HG02798 (cell line): ENCODE measurements around the gene TCEA3.
"Not testable (repeated sequence)": the region's sequence is repeated elsewhere in the genome, so short reads cannot be mapped to it uniquely, and the experiment has no call there.

Source experiments
- ATAC-seq: cut with Tn5 transposase; IDR thresholded peaks from one replicate; pipeline ENCODE4 v1.9.1; 2021; ENCODE audit warnings: mild to moderate bottlenecking; ENCODE audit not compliant: unreplicated experiment, poor library complexity

Gene TCEA3

DNA sequence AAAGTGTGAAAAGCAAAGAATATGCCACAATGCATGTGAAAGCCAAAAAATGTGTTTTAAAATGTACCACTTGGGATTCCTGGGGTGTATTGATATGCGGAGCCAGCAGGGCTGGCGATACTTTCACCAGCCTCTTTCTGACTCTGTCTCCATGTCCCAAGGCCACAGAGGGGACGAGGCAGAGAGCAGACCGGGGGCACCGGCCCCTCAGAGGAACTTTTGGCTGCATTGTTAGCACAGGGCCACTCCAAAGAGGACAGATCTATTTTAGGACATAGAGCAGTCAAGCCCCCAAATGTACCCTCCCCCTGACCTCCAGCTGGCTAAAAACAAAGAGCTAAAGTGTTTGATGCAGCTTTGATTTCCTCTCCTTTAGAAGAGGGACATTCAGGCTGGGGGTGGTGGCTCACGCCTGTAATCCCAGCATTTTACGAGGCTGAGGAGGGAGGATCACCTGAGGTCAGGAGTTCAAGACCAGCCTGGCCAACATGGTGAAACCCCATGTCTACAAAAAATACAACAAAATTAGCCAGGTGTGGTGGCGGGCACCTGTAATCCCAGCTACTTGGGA is 29.3 kb downstream of the TCEA3 start:
- no peak for ATAC-seq

DNA sequence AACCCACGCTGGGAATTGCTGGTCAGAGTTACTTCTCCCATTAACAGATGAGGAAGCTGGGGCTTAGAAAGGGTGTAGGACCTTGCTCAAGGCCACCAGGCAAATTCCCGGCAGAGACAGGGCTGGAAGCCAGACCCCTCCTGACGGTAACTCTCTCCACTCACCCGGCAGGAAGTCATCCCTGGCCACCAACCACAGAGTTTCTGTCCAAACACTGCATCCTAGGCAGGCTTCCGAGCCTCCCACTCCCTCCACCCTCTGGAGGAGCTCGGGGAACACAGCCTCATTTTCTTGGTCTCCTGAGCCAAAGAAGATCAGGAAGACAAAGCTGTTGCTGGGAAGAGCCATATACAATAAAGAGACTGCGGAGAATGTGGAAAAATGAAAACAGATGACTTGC is 29.9 kb downstream of the TCEA3 start:
- no peak for ATAC-seq

GRCh38 chr1:23394181-23394580 is 30.4 kb downstream of the TCEA3 start:
- ATAC-seq: no peak

DNA sequence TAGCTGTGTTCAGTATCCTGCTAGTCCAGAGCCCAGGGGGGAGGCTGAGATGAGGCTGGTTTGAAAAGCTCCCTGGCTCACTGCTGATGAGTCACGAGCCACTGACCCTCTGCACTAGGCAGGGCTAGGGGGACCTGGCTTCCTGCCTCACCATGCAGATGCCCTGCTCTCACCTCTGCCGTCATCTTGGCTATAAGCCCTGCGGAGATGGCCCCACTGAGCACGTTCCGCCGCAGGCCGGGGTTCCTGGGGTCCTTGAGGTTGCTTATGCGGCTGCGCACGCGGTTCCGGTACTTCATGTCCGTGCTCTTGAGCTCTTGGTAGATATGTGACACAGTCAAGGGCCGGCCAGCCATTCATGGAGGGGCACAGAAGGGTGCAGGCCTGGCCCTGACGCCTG is 30.8 kb downstream of the TCEA3 start:
- no peak for ATAC-seq

- ATAC-seq: no peak
Observed at GRCh38 chr1:23392125-23392855, 32.3 kb downstream of the TCEA3 start.

DNA sequence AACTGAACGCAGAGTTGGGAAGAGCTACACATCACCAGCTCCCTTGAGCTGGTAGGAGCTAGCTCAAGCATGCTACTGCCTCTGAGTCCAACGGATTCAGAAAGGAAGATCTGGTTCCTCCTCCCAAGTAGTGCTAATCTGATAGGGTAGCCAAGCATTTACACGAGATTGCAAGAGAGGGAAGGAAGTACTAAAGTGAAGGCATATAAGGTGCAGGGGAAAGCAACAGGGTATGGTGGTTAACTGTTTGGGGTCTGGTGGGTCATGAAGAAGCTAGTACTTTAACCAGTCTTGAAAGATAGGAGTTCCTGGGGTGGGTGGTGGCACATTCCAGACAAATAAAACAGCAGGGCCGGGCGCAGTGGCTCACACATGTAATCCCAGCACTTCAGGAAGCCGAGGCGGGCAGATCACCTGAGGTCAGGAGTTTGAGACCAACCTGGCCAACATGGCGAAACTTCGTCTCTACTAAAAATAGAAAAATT is 34.7 kb downstream of the TCEA3 start:
- ATAC-seq: no peak

DNA sequence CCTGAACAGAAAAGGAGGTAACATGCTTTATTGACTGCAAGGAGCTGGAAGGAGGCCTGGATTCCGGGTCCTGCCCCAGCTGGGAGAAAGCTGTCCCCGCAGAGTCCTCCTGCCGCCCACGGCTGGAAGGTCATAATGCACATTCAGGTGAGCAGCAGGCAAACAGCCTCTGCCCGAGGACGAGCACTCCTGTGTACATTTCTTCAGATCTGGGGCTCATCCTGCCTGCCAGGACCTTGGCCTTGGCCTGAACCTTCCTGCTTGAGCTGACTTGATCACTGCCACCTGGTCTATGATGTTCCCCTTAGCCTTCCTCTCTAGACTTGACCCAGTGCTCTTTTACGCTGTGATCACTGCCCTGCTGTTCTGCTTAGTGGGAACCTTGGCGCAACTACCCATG is 37.1 kb downstream of the TCEA3 start:
- ATAC-seq: no peak

GRCh38 chr1:23385119-23385621 is 39.4 kb downstream of the TCEA3 start:
- ATAC-seq: no peak

- no peak for ATAC-seq
Observed at GRCh38 chr1:23384312-23385058, 40.1 kb downstream of the TCEA3 start.

- ATAC-seq: no peak
Observed at GRCh38 chr1:23383577-23384311, 40.8 kb downstream of the TCEA3 start.

DNA sequence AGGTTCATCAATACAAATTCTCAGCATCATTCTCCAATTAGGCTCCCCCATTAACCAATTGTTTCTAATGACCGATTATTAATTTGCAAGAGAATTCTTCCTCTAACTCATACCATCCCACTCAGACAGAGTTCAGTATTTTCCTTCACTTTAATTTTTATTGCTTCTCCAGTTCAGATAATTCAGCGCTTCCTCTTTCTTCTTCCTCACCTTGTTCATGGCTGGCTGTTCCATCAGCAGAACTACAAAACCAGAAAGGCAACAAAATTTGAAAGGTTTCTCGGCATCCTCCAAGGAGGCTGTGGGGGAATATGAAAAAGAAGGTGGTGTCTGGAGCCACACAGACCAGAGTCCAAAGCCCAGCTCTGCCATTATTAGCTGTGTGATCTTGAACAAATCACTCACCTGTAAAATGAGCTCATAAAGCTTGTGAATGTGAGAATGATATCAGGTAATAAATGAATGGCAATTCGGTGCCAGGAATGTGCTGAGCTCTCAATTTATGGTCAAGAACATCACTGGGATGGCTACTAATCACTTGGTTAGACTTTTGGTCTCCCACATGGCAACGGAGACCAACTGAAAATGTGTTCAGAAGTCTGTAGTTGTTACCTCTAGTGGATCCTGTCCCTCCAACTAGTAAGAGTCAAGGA is 43.2 kb downstream of the TCEA3 start:
- ATAC-seq: no peak

DNA sequence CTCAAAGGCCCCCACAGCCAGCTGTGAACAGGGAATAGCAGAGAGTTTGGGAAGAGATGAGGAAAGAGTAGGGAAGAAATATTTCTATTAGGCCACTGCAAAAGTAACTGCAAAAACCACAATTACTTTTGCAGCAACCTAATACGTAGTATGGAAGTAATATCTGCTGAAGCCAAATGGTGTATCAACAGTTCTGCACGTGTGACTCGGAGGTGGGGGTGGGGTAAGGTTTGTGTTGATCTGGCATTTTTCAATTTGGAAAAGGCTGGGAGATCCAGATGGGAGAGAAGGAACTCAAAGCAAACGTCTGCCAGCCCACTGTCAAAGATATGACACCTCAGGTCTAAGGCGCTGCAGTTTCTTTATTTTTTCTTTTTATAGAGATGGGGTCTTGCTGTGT is 43.8 kb downstream of the TCEA3 start:
- no peak for ATAC-seq

DNA sequence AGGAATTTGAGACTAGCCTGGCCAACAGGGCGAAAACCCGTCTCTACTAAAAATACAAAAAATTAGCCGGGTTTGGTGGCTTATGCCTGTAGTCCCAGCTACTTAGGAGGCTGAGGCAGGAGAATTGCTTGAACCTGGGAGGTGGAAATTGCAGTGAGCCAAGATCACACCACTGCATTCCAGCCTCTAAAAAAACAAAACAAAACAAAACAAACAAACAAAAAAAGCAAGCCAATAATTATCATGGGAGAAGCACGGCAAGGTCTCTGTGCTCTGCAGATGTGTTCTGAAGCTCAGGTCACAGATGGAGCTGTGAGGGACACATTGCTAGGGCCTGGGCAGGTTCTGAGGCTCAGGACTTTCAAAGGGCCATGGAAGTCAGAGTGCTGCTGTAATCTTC is 44.3 kb downstream of the TCEA3 start:
- not testable (repeated sequence) for ATAC-seq

DNA sequence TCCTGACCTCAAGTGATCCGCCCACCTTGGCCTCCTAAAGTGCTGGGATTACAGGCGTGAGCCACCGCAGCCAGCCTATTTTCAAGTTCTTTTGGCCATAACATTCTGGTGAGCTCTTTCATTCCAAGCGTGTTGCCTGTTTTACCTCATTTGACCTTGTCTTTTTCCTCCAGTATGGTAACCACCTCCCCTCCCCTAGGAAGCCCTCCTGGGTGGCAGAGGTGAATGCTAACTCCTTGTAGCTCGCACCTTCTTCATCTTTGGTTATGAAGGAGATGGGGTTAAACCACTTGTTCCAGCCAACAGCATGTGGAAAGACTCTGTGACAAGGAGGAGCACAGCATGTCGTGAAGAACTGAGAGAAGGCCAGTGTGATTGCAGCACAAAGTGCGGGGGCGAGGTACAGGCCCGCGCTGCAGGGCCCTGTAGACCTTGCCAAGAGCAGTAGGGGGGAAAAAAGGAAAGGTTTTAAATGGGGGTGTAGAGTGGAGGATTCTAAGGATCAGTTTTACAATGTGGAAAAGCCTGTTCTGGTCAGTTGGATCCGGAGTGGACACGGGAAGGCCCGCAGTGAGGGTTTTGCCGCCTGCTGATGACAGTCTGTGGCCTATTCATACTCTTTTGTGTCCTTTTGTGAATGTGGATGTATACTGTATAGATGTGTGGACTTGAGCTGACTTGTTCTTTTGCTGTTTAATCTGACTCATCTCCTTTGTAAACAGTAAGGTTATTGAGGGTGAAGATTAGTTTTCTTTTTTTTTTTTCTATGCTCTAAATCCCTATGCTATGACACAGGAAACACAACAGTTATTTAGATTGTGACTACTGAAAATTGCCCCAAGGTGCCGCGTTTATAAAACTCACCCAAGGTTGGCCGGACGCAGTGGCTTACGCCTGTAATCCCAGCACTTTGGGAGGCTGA is 47.4 kb downstream of the TCEA3 start:
- no peak for ATAC-seq

DNA sequence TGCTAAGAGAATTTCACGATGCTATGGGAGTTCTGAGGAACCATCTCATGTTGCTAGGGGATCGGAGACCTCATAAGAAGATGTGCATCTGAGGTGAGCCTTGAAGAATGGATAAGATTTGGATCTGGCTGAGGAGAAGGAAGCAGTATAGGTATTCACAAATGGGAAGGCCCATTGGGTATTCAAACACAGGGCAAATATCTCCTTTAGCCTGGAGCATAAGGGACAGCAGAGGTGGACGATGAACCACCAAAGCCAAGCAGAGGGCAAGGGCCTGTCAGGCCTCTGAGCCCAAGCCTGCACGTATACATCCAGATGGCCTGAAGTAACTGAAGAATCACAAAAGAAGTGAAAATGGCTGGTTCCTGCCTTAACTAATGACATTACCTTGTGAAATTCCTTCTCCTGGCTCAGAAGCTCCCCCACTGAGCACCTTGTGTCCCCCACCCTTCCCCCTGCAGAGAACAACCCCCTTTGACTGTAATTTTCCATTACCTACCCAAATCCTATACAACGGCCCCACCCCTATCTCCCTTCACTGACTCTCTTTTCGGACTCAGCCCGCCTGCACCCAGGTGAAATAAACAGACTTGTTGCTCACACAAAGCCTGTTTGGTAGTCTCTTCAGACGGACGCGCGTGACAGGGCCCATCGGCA is 50.3 kb downstream of the TCEA3 start:
- ATAC-seq: not testable (repeated sequence)

DNA sequence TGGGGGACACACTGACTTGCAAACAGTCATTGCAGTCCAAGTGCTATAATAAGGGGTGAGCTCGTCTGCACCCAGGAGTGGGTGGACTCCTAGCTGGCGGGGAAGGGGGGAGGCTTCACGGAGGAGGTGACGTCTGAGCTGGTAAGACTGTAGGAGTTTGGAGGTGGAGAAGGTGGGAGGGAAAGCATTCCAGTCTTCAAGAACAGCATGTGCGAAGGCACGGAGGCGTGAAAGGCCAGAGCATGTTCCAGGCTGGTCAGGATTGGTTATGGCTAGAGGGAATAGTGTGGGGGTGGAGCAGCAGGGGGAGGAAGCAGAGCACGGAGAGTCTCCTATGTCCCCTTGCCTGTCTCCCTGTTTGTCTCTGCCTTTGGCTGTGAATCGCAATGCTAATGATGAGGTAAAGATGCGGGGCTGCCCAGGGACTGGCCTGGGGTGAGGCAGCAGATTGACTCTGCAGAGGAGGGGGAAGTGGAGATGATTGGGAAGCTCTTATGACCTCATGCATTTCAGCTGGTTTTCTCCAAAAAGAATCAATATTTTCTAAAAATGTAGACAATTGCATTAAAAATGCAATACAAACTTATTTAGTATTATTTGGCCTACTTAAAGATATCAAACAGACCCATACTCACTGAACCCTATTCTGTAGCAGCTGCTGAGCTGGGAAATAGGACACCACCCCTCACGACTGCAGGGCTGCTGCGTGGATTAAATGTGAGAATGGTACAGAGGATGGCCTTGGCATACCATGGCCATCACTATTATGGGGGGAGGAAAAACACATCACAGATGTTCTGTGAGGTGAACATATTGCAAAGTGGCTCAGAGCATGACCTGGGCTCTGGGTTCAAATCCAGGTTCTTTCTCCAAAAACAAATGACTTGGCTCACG is 52.3 kb downstream of the TCEA3 start:
- no peak for ATAC-seq

DNA sequence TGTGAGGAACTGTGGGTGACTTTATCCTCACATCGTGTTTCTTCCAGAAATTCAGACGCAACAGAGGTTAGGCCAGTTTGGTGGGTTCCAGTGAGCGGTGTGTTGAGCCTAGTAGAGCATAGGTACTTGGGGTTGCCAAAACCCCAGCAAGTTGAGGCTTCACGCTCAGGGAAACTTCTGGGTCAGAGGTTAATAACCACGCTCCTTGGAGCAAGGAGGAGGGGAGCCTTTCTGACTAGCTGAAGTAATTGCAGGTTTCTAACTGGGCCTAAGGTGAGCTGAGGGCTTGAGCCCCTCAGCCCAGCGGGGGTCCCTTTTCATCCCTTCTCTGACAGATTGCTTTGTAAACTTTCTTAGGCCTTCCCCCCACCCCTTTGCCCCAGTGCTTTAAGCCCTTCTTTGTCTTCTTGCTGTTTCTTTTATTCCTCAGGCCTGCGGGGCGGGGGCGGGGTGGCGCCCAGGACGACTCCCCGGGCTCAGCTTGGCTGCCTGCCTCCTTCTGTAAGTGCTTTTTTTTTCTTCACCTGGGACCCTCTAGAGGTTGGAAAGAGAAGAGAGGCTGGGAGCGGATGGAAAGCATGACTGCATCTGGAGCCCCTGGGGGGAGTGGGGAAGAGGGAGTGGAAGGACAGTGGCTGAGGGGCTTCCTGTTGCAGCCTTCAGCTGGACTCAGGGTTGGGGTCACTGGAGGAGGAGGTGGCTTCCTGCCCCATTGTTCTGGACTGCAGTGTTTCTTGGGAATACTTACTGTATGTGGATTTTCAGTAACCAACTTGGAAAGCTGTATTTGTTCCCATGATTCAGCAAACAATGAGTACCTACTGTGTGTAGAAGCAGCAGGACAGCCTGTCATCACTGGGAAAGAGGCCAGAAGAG is 53.6 kb downstream of the TCEA3 start:
- no peak for ATAC-seq
